ENCODE results near the gene LRMDA. TPM values are rescaled to one million over a fixed set of nuclear protein-coding genes. Genes with fewer than 3 reads are reported as not detected.

The LRMDA gene
- total and polyA plus RNA-seq, 10 of the 15 experiments (the other 5 are each of a cell fraction or from before 2014, with no cell fraction given) = 0.07 to 0.54 (median 0.29) TPM; not detected in 4

- POLR2A ChIA-PET = no interaction called here
- ATAC-seq = no peak
- no peak for FAIRE-seq
- H4K20me1 ChIP-seq (ENCODE audit: control insufficient read depth, insufficient read depth) = no peaks in the 10 kb centered on the region; the same call in 1 of the 2 replicates
- in situ Hi-C loops (cut with MboI) = loop anchor here (25.0 kb wide), 1 partner anchor 644 kb away; no protein-coding TSS in a partner anchor
- 0% methylated on average over 2 of the region's 2 CpGs for WGBS (ENCODE audit: insufficient coverage, insufficient replicate concordance, low lambda C conversion rate, missing lambda C conversion rate)
- H3K4me1 ChIP-seq (ENCODE audit: control insufficient read depth, insufficient read depth, low read length) = no peaks in the 10 kb centered on the region
- DNase-seq (ENCODE audit: low read depth, low spot score) = no peak
- H3K4me2 ChIP-seq (ENCODE audit: control insufficient read depth, insufficient read depth) = no peak overlapping the region
- no TSS peak for BruUV-seq (replicated peaks)
- H3K9me3 ChIP-seq (replicated peaks; ENCODE audit: control insufficient read depth, insufficient read depth, low read length) = no peaks in the 10 kb centered on the region
- H3K79me2 ChIP-seq (ENCODE audit: control insufficient read depth, insufficient read depth, low read length) = no peaks in the 10 kb centered on the region
- H2AFZ ChIP-seq (ENCODE audit: control insufficient read depth, low read depth, low read length) = no peak overlapping the region
- H3K27ac ChIP-seq (ENCODE audit: control insufficient read depth, insufficient read depth) = no peak overlapping the region
- SMC1A ChIA-PET (ENCODE audit: uncharacterized antibody, unreplicated experiment) = interaction anchor here (0.6 kb wide), 1 partner anchor 294 kb away, joined by 3 read pairs; no protein-coding TSS in a partner anchor
- H3K36me3 ChIP-seq (ENCODE audit: control insufficient read depth in 2 of 2, insufficient read depth in 2 of 2, low read length in 1 of 2) = no peaks in the 10 kb centered on the region
- intact Hi-C loops (cut with micrococcal nuclease; ENCODE audit: unreplicated experiment) = no loop called here
- CTCF ChIA-PET = no interaction called here
- no peak overlapping the region for H3K9ac ChIP-seq (ENCODE audit: control insufficient read depth, insufficient read depth, low read length)
- H3K4me3 ChIP-seq = no peak overlapping the region
- H3K27me3 ChIP-seq (replicated peaks in 1 of 2; ENCODE audit: control insufficient read depth in 2 of 2, insufficient read depth in 2 of 2, low read length in 1 of 2) = no peaks in the 10 kb centered on the region
- RAD21 ChIA-PET (ENCODE audit: unreplicated experiment) = no interaction called here
- TF ChIP-seq ATF7 (IDR thresholded peaks at IDR 0.05; ENCODE audit: low read depth) = no peak
- TF ChIP-seq POLR2A (IDR thresholded peaks at IDR 0.05; ENCODE audit: low read depth, low read length) = no peak
- TF ChIP-seq HCFC1 (IDR thresholded peaks at IDR 0.05; ENCODE audit: low read length) = no peak
- TF ChIP-seq FOXM1 (IDR thresholded peaks at IDR 0.05; ENCODE audit: low read depth, low read length) = no peak
- TF ChIP-seq BACH1 (IDR thresholded peaks at IDR 0.05; ENCODE audit: borderline replicate concordance) = no peak
- TF ChIP-seq PAX8 (IDR thresholded peaks at IDR 0.05) = no peak
- no peak for TF ChIP-seq NKRF (conservative IDR thresholded peaks at IDR 0.05)
- no peak for TF ChIP-seq GATAD2B (conservative IDR thresholded peaks at IDR 0.05; ENCODE audit: low read depth)
- no peak for TF ChIP-seq RFX5 (IDR thresholded peaks at IDR 0.05; ENCODE audit: low read depth, low read length)
- TF ChIP-seq ZNF592 (IDR thresholded peaks at IDR 0.05) = no peak
- TF ChIP-seq REST (IDR thresholded peaks at IDR 0.05; ENCODE audit: low read depth, low read length) = no peak
- TF ChIP-seq MYC (IDR thresholded peaks at IDR 0.05; ENCODE audit: insufficient read depth, insufficient read length, insufficient replicate concordance, low read length, severe bottlenecking) = no peak
- TF ChIP-seq USF2 (IDR thresholded peaks at IDR 0.05; ENCODE audit: borderline replicate concordance, low read depth, low read length) = no peak
These were observed 599.7 kb downstream of the LRMDA start for GRCh38 chr10:76031099-76031498.

Data from GM12878 (cell line).